Measurements from ENCODE around the gene ADORA3. TPM values are rescaled to one million over a fixed set of nuclear protein-coding genes. Genes with fewer than 3 reads are reported as not detected.

Gene ADORA3
- 0.43 TPM in 1 of 2 replicates, not detected in the other for total RNA-seq

GRCh38 chr1:111503585-111504060 is at the start of gene ADORA3, which contains the start of gene TMIGD3:
ADORA3 (minus strand) TSS chr1:111503633; CDS start chr1:111503354, 279 bp downstream.
TMIGD3 (minus strand) TSS chr1:111503633; CDS start chr1:111503354, 279 bp downstream.

Small RNA genes within 50 kb of the gene (small RNA-seq; reads per million reads assigned to genes)
- gene RNU6-792P (ENCODE audit: low replicate concordance), result 0.36 reads per million, percentile 7 among the genes with 10 or more reads in this experiment

Other genes starting within 250 kb of the ADORA3 start
- not detected in 2 replicates for gene CHIA, start 212.8 kb downstream of the ADORA3 start, total RNA-seq
- under 0.01 and 0.44 TPM in 2 replicates for gene OVGP1, start 75.9 kb downstream of the ADORA3 start, total RNA-seq
- 38.7 and 65.9 TPM in 2 replicates for gene WDR77, start 54.4 kb downstream of the ADORA3 start, total RNA-seq
- 182 and 202 TPM in 2 replicates for gene ATP5PB, start 54.2 kb downstream of the ADORA3 start, total RNA-seq
- 0.14 and 0.22 TPM in 2 replicates for gene C1orf162, start 29.6 kb downstream of the ADORA3 start, total RNA-seq
- 0.14 TPM in 1 of 2 replicates, not detected in the other for gene TMIGD3, start within 50 bp of the ADORA3 start, total RNA-seq
- 18.8 and 29.9 TPM in 2 replicates for gene RAP1A, start 116.2 kb upstream of the ADORA3 start, total RNA-seq
- 4.0 and 6.3 TPM in 2 replicates for gene INKA2, start 235.8 kb upstream of the ADORA3 start, total RNA-seq

Measured in placental pericyte (primary cell).